ENCODE data around the gene EXOC7.

Gene EXOC7

GRCh38 chr17:76039121-76039520 lies 64.5 kb downstream of the EXOC7 start:
- DNase-seq = no peak

GRCh38 chr17:76038050-76038449 lies 65.5 kb downstream of the EXOC7 start:
- no peak for DNase-seq

- no peak for DNase-seq
Measured at GRCh38 chr17:76036497-76037261, 66.9 kb downstream of the EXOC7 start.

GRCh38 chr17:76034428-76035350 lies 68.9 kb downstream of the EXOC7 start:
- no peak for DNase-seq

GRCh38 chr17:76033139-76033538 lies 70.4 kb downstream of the EXOC7 start:
- no peak for DNase-seq

- no peak for DNase-seq
Measured at GRCh38 chr17:76032780-76033108, 70.8 kb downstream of the EXOC7 start.

- no peak for DNase-seq
Measured at GRCh38 chr17:76032073-76032779, 71.4 kb downstream of the EXOC7 start.

All from activated CD8-positive, alpha-beta memory T cell treated with anti-CD3 and anti-CD28 coated beads, Interleukin-2, amount 50 U/mL, for 48 hours (primary cell).